GM19372 (cell line): ENCODE measurements around the gene ZNF597.
"Not testable (repeated sequence)": the region's sequence is repeated elsewhere in the genome, so short reads cannot be mapped to it uniquely, and the experiment has no call there.

Source experiments
- ATAC-seq: cut with Tn5 transposase; IDR thresholded peaks from one replicate; pipeline ENCODE4 v1.9.1; 2021; ENCODE audit warnings: mild to moderate bottlenecking, low read depth, moderate library complexity; ENCODE audit not compliant: unreplicated experiment

Gene ZNF597

DNA sequence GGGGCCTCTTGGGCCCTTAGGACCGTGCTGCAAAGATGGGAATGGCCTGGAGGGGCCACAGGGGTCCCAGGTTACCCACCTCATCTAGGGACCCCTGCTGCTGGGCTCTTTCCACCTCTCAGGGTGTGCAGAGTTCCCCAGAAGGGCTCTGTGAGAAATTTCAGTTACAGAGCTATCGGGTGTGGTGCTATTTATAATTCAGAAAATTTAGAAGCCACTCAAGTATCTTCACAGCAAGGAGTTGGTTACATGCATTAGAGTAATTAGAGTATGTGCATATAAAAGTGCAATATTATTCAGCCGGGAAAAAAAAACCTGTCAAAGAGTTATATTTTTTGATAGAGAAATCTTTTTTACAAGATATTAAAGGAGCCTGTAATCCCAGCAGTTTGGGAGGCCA, 33.1 kb upstream of the ZNF597 start:
- ATAC-seq: no peak

DNA sequence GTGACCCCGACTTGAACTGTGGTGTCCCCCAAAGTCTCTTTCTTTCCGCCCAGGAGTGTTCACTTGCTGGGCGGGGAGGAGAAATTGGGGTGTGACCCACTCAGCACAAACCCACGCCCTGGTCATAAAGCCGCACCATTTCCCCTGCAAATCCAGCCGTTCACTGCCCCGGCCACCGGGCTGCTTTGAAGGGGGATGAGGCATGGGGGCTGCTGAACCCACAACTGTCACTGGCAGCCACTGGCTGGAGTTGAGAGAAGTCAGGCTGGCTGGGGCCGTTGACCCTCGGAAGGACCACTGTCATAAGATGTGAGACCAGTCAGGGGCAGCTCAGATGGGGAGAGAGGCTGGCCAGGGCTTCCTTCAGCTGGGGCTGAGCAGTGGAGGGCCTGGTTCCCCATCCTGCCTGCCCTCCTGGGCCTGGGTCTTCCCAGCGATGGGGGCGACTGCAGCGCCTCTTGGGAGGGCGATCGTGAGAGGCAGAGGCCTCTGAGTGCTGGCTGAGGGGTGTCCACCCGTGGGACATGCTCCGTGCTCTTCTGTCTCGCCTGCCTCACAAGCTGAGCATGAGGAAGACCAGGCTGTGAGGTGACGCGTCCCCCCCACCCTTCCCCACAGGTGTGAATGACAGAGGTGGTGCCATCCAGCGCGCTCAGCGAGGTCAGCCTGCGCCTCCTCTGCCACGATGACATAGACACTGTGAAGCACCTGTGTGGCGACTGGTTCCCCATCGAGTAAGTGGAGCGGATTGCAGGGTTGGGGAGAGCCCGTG, 32.5 kb upstream of the ZNF597 start:
- ATAC-seq: no peak

DNA sequence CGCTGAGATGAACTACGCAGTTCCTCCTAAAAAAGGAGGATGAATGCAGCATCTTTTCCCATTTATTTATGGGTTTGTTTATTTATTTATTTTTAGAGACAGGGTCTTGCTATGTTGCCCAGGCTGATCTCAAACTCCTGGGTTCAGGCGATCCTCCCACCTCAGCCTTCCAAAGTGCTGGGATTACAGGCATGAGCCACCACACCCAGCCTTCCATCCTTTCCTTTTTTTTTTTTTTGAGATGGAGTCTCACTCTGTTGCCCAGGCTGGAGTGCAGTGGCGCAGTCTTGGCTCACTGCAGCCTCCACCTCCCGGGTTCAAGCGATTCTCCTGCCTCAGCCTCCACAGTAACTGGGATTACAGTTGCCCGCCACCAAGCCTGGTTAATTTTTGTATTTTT, 31.6 kb upstream of the ZNF597 start:
- ATAC-seq: not testable (repeated sequence)

DNA sequence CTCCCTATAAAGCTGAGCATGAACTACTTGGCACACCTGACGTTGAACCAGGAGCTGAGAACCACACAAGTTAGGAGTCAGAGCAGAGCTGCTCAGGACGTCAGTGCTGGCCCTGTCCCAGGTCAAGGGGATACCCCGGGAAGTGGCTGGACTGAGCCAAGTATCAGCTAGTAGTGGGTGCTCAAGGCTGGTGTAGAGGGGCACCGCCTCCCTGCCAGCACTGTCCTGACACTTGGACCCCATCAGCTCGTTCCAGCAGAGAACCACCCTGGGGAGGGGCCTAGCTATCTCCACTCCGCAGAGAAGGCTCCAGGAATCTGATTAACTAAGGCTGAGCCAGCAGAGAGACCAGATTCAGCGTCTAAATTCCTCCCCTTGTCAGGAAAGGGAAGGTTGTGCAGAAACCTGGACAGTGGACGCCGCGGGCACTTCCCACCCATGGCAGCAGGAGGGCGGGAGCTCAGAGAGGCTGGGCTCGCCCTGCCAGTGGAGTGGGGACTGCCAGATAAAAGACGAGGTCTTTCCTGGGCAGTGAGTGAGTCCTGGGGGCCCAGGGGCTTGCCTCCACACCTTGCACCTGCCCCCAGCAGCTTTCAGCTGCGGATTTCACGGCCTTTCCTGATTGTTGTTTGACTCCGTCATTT, 31.0 kb upstream of the ZNF597 start:
- ATAC-seq: no peak

DNA sequence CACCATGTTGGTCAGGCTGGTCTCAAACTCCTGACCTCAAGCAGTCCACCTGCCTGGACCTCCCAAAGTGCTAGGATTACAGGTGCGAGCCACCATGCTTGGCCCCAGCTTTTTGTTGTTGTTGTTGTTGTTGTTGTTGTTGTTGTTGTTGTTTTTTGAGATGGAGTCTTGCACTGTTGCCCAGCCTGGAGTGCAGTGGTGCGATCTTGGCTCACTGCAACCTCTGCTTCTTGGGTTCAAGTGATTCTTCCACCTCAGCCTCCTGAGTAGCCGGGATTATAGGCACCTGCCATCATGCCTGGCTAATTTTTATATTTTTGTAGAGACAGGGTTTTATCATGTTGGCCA, 30.3 kb upstream of the ZNF597 start:
- ATAC-seq: not testable (repeated sequence)

DNA sequence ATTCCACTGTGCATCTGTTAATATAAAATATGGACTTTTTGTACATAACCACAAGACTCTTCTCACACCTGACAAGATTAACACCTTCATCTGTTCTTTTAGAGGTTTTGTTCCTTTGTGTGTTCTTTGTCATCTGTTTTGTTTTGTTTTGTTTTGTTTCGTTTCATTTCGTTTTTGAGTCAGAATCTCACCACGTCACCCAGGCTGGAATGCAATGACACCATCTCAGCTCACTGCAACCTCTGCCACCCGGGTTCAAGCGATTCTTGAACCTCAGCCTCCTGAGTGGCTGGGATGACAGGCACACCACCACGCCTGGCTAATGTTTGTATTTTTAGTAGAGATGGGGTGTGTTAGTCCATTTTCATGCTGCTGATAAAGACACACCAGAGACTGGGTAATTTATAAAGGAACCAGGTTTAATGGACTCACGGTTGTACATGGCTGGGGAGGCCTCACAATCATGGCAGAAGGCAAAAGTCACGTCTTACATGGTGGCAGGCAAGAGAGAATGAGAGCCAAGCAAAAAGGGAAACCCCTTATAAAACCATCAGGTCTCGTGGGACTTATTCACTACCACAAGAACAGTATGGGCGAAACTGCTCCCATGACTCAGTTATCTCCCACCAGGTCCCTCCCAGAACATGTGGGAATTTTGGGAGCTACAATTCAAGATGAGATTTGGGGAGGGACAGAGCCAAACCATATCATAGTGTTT, 29.7 kb upstream of the ZNF597 start:
- no peak for ATAC-seq

DNA sequence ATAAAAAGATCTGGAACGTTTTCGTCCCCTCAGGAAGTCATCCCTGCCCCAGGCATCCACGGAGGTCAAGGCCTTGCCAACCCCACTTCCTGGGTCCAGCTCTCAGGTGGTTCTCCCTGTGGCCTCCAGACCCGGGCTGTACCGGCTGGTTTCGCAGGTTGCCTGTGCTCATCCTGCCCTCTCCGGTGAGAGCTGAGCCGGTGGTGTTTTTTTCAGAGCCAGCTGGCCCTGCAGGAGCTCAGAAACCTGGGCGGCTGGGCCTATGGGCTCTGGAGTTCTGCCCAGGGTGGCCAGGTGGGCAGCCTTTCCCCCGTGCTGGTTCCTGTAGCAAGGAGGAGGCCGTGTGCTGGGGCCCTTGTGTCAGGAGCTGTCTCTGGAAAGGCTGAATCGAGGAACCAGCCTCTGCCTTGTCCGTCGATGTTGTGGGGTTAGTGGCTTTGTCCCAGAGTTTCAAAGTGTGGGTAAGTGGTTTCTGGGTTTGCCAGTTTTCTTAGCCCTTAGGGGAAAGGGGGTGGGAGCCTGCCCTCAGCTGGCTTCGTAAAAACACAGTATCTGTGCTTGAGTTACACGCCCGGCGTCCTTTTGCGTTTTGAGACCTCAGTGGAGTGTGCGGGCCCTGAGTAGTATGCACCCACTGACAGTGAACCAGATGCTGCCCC, 28.3 kb upstream of the ZNF597 start:
- no peak for ATAC-seq

DNA sequence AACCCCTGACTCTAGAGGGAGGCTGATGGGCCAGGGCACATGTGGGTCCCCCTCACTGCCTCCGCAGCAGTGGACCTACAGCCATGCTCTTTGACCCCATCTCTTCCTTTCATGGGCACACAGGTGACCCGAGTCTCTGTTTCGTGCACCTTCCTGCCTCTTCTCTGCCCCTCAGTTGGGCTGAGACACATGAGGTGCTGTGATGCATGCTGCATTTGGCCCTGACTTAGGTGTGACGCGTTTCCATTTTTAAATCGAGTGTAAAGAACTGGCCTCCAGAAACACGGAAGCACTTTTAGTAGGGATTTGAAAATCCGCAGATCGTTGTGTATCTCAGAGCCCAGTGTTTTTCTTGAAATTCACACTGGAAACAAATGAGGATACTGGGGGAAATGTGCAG, 27.4 kb upstream of the ZNF597 start:
- ATAC-seq: no peak

DNA sequence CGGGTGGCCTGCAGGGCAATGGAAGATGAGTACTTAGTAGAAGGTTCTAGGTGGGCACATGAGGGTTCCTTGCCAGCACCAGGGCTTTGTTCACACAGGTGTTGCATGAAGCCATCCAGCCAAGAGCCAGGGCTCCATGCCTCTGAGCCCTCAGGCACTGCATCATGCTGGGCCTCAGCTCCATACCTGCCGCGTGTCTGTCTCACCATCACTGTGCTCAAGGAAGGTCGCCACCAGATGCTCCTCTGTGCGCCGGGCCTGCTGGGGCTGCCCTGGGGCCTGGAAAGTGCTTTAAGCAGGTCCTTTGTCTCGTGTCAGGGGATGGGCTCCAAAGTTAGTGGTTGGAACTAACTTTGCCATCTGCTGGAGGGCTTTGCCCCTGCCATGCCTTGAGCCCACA, 26.4 kb upstream of the ZNF597 start:
- ATAC-seq: no peak

DNA sequence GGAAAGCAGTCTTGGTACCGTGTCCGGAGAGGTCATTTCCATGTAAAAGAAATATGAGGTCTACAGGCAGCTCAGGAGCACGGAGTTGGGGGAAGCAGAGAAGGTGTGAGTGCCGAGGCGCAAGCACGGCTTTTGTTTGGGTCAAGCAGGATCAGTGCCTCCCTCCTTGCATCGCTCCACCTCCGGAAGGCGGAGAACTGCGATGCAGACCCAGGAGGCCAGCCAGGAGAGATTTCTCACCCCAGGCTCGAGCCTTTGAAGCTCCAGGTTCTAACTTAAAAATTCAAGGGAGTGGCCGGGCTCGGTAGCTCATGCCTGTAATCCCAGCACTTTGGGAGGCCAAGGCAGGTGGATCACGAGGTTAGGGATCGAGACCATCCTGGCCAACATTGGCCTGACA, 25.2 kb upstream of the ZNF597 start:
- ATAC-seq: no peak

DNA sequence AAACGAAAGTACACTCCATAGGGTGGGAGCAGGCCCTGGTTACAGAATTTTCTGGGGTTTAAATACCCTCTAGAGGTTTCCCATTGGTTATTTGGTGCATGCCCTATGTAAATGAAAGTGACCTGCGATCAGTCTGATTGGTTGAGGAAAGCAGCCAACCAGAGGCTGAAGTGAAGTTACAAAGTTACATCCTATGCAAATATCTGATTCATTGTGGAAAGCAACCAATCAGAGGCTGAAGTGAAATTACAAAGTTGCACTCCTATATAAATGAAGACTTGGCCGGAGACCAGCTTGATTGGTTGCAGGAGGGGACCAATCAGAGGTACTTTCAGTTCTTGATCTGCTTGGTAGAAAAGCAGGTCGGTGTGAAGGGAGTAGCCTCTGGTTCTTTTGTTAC, 24.6 kb upstream of the ZNF597 start:
- ATAC-seq: no peak

DNA sequence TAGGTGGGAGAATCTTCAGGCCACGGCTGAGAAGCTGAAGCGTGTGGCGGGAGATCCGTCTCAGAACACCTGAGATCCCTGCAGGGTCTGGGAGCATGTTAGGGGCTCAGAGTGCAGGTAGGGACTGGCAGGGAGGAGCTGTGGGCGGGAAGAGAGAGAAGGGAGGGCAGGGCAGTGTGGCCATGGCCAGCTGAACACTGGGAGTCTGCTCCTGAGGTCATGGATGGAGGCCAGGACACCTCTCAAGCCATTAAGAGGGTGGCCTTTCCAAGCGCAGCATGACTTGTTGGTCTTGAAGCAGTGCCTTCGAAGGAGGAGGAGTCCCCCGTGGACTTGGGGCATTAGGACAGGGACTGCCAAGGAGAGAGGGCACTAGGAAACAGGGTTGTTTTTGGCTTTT, 23.9 kb upstream of the ZNF597 start:
- ATAC-seq: no peak

DNA sequence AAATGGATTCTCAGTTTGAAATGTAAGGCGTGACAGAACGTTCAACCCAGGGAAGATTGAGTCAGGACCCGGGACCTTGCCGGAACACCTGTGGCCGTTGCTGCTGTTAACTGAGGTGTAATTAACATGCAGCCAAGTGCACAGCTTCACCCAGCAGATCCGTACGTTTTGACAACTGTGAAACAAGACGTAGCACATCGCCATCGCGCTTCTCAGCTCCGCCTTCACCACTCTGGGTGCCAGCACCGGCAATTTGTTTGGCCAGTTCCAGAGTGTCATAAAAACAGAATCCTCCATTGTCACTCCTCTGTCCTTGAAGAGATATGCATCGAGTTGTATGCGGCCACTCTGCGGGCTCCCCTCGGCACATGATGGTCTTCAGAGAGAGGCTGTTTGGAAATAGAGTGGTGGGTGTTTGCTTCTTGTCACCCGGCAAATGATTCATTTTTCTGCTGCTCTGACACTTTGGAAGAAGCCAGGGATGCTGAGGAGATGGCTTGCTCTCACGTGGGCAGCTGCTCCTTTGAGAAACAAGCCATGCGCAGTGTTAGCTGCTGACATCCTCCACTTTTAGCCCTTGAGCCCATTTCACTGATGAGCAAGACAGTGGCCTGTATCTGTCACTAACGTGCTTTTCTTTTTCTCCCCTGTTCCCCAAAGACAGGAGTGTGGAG, 22.7 kb upstream of the ZNF597 start:
- ATAC-seq: no peak

DNA sequence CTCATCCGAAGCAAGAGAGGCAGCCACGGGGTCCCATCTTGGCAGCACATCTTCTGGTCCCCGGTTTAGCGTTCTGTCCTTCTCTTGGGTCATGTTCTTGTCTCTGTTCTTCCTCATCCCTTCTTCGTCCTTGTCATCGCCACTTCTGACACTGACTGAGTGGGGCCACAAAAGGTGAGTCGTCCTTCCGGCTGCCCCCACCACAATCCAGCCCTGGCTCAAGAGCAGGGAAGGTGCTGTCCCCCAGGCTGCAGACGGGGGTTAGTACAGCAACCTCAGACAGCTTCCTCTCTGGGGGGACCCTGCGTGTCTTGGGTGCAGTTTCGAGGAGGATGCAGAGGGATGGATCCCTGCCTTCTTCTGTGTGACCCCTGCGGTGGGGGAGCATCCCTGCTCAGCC, 22.0 kb upstream of the ZNF597 start:
- ATAC-seq: no peak

DNA sequence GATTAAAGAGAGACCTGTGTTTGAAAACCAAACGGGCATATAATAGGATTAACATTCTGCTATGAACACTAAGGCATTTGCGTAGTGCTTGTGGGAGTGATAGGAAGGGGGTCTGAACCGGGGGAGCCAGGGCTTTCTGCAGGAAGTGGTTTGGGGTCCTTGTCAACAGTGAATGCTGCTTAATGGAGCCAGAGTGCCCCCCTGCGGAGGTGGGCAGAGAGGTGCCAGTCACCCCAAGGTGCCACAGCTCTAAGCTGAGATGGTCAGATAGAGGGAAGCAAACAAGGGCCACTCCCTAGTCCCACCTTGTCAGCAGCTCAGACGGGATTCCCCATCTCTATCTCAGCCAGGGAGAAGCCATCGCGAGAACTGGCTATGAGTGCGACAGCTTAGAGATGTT, 17.8 kb upstream of the ZNF597 start:
- ATAC-seq: no peak

DNA sequence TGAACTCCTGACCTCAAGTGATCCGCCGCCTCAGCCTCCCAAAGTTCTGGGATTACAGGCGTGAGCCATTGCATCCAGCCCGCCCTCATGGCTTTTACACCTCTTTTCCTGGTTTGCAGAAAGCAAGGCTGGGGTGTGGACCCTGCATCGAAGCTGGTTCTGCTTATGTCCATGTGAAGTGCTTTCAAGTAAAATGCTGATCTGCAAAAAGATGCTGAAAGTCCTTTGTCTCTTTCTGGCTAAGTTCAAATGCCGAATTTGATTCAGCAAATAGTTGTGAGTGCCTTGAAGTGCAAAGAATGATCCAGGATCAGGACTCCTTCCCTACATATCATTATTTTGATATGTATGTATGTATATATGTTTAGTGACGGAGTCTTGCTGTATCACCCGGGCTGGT, 17.3 kb upstream of the ZNF597 start:
- no peak for ATAC-seq

DNA sequence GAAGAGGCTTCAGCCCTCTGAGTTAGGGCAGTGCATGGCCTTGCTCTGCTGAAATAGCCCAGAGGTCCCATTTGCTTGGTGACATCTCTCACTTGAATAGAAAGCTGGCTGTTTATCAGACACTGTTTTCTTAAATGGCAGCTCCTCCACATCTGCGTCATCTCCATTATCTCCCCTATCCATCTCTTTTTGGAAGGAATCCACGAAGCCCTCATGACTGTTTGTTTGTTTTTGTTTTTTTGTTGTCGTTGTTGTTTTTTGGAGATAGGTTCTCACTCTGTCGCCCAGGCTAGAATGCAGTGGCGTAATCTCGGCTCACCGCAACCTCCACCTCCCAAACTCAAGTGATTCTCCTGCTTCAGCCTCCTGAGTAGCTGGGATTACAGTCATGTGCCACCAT, 16.8 kb upstream of the ZNF597 start:
- no peak for ATAC-seq

DNA sequence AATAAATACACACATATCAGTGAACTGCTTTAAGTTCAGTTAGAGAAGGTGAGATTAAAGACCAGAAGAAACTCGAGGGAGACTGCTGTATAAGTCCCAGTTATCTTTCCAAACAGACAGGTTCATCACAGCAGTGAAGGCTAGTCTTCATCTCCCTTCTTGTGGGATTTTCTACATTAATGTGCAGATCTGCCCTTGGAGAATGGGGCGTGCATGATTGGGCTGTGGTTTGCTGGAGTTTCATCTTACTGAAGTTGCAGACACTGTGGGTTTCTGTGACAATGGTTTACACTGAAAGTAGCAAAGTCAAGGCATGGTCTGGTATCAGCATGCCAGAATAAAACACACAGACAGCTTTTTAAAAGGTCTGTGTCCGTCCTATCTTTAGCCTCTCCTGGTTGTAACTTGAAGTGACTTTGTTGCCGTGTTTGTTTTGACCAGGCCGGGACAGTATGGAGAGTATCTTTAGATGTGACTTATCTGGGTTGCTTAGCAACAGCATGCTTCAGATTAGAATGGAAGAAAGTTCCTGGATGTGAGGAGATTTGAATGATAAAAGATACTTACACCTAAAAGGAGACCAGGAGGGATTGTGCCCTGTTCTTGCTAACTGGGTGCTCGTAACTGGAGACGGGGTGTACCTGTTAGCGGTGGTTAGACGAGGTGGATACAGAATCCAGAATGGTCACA, 16.2 kb upstream of the ZNF597 start:
- ATAC-seq: no peak

DNA sequence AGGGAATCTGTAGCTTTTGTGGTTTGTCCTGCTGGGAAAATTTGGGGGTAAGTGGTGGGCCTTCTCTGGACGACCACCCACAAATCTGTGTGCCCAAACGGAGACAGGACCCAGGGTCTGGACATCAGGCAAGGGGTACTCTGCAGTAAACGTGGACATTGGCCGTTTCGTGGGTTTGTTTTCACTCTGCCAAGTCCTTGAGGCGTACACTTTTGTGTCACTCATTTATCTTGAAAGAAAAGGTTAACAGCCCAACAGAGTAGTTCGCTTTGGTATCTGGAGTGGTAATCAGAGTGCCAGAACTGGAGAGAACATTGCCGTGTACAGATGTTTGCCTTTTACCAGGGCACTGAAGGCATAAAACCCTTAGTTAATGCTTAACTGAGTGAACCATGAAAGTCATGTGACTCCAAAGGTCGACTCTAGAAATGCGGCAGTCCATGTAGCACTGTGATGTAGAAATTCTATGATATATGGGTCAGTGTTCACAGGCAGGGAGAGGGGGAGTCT, 15.6 kb upstream of the ZNF597 start:
- ATAC-seq: no peak

DNA sequence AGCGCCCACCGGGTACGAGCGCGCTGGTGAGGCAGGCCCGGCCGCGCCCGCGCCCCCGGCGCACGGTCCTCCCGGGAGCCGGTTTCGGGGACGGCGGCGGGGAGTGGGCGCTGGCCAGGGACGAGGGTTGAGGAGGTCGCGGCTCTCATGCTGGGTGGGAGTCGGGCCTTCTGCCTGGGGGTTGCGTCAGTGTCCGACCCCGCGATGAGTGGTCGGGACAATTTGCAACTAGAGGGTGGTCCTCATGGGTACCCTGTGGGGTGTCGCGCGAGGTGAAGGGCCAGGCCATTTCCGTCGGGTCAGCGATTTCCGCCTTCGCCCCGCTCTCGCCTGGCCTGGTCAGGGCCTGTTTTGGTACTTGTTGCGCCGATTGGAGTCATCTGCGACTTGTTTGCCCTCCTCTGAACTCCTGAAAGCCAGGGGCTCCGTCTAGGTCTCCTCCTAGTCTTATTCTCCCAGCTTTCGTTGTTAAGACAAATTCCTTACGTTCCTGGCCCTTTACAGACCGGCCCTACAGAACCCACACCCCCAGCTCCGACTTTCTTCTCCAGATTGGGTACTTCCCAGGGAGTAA, 15.1 kb upstream of the ZNF597 start:
- ATAC-seq: no peak
